H1 (cell line): ENCODE measurements around the gene BLMH. TPM values are rescaled to one million over a fixed set of nuclear protein-coding genes. Genes with fewer than 3 reads are reported as not detected.

Experiments used
- NRF1 ChIP-seq: IDR thresholded peaks from 2 replicates; pipeline ENCODE4 v1.6.1; 2011; ENCODE audit warnings: mild to moderate bottlenecking, low read depth, low read length, improper control_type of control experiment
- YY1 ChIP-seq: IDR thresholded peaks from 2 replicates; pipeline ENCODE4 v1.6.1; 2011; ENCODE audit warnings: low read depth, mild to moderate bottlenecking, low read length
- polyA plus RNA-seq, 7 experiments: library from polyadenylated mRNA; depleted of rRNA in 3 of 7; stranded (reverse) in 5 of 7; unstranded in 2 of 7; fragments of >200 nt in 5 of 7; fragments of 200-250 nt in 2 of 7; gene quantifications; 1 replicate in 5 of 7; 2 replicates in 1 of 7; 4 replicates in 1 of 7; pipeline versions ENCODE4 v1.2.1 to v1.2.3, GENCODE V29; 2011 to 2013; ENCODE audit warnings: missing spikeins in 2 of 7, mixed read lengths in 2 of 7
- total RNA-seq: library from RNA; stranded (reverse); fragmentation: NEBNext Ultra II Directional; extraction: Animal tissue kit (Norgen Biotek cat#: 25700); gene quantifications from 2 replicates; pipeline ENCODE4 v1.2.1, GENCODE V29; 2021

Gene BLMH
- total and polyA plus RNA-seq, 2 of the 8 experiments (the other 6 are each of a cell fraction or from before 2014, with no cell fraction given): 18.2 to 74.3 TPM

DNA sequence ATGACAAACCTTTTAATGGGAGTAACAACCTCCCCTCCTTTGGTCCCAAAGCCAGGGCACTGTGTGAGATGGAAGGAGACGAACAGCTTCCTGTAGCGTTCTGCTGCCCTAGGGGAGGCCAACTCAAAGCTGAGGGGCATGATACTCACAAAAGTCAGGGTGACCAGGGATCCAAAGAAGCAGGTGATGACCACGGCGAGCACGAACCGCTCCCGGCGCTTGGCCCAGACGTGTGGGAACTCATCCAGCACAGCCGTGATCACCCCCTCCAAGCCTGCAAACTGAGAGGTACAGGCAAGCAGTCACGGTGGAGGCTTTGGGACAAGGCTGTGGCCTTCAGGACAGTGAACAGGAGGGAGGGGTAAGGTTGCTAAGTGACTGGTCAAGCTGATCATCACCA, 81.4 kb downstream of the BLMH start (continued):
- no peak for TF ChIP-seq YY1
- TF ChIP-seq NRF1: no peak
